ENCODE measurements around the gene DDX24.

- TF ChIP-seq CTCF (conservative IDR thresholded peaks at IDR 0.05 in 1 of 2, IDR thresholded peaks at IDR 0.05 in 1 of 2; ENCODE audit: extremely low read depth in 1 of 2, insufficient read depth in 1 of 2, low read depth in 1 of 2, low read length in 2 of 2) (no peak), EZH2 (IDR thresholded peaks at IDR 0.05; ENCODE audit: borderline replicate concordance, low read length) (no peak)
Observed at GRCh38 chr14:94041551-94042346, 39.3 kb downstream of the DDX24 start.
